ENCODE data around the gene FLNB.

FLNB gene

DNA sequence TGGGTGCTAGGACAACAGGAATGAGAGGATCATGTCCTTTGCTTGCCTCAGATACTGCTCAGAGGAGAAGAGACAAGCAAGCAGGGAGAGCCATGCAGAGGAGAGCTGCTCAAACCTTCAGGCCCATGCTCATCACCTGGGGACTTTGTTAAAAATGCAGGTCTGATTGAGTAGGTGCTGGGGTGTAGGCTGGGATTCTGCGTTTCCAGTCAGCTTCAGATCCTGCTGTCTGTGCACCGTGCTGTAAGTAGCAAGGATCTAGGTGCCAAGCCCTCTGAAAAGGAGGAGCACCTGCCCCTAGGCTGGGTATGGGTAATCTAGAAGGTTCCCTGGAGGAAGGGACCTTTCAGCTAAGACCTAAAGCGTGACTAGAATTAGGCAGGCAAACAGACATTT, 7.3 kb downstream of the FLNB start:
- H3K4me3 ChIP-seq (ENCODE audit: low read depth, low read length) = no peak overlapping the region
- no peak for DNase-seq (ENCODE audit: low read depth)
- TF ChIP-seq, protein P1, sequence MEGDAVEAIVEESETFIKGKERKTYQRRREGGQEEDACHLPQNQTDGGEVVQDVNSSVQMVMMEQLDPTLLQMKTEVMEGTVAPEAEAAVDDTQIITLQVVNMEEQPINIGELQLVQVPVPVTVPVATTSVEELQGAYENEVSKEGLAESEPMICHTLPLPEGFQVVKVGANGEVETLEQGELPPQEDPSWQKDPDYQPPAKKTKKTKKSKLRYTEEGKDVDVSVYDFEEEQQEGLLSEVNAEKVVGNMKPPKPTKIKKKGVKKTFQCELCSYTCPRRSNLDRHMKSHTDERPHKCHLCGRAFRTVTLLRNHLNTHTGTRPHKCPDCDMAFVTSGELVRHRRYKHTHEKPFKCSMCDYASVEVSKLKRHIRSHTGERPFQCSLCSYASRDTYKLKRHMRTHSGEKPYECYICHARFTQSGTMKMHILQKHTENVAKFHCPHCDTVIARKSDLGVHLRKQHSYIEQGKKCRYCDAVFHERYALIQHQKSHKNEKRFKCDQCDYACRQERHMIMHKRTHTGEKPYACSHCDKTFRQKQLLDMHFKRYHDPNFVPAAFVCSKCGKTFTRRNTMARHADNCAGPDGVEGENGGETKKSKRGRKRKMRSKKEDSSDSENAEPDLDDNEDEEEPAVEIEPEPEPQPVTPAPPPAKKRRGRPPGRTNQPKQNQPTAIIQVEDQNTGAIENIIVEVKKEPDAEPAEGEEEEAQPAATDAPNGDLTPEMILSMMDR (IDR thresholded peaks at IDR 0.05; ENCODE audit: insufficient read depth, low read depth, low read length, missing control alignments) = no peak

DNA sequence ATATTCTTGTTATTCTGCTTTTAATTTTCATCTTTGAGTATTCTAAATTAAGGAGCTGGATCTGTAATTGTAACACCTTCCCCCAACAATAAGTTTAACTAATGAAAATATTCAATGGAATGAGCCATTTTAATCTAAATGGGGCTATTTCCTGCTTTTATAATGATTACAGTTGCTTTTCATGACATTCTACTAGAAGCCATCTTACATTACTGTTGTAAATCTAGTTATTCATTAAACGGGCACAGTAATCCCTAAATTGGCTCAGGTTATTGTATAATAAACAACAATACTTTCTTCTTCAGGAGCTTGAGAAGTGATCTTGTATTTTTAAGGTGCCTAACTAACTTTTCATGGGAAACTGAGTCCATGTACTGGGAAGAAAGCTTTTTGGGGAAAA, 8.5 kb downstream of the FLNB start:
- no peak for DNase-seq (ENCODE audit: low read depth)
- TF ChIP-seq, protein P1 (IDR thresholded peaks at IDR 0.05; ENCODE audit: insufficient read depth, low read depth, low read length, missing control alignments) = no peak

DNA sequence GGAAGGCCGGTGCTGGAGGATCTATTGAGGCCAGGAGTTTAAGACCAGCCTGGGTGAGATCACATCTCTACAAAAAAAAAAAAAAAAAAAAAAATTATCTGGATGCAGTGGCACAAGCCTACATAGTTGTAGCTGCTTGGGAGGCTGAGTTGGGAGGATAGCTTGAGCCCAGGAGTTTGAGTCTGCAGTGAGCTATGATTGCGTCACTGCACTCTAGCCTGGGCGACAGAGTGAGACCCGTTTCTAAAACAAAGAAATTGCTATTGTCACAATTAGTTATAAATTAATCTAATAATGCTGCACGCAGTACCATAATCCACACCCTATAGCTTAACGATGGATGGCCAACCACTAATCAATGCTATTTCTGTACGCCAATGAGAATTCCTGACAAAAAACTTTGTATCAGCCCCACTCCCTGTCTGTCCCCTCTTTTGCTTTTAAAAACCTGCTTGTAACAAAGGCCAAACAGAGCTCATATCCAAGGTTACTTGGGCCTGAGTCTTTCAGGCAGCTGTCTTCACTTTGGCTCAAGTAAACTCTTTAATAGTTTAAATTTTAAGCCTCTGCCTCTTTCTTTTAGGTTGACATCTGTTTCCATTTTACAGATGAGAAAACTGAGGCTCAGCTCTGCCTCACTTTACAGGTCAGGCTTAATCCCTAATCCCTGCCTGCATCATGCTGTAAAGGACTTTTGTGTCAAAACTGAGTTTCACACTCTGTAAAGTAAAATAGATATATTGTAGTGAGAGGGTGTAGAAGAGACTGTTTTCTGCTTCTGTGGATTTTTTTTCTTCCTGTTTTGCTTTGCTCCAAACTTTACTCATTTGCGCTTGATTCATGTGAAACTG, 10.9 kb downstream of the FLNB start:
- TF ChIP-seq, protein P1 (IDR thresholded peaks at IDR 0.05; ENCODE audit: insufficient read depth, low read depth, low read length, missing control alignments) = no peak
- DNase-seq (ENCODE audit: low read depth) = no peak
- no peak overlapping the region for H3K4me3 ChIP-seq (ENCODE audit: low read depth, low read length)

More for the DNA sequence above, 8.5 kb downstream of the FLNB start:
- H3K4me3 ChIP-seq (ENCODE audit: low read depth, low read length) = no peak overlapping the region

DNA sequence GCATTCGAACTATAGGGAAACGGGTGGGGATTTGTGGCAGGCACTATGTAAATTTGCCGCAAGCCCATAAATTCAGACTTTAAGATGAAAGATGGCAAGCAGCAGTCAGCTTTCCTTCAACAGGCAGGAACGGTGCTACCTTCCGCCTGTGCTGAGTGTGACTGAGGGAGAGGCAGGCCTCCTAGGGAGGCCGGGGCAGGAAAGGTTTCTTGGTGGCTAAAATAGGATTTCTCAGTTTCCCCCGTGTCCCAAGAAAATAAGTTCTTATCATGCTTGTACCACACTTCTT, 12.5 kb downstream of the FLNB start:
- TF ChIP-seq, protein P1 (IDR thresholded peaks at IDR 0.05; ENCODE audit: insufficient read depth, low read depth, low read length, missing control alignments) = no peak
- H3K4me3 ChIP-seq (ENCODE audit: low read depth, low read length) = no peak overlapping the region
- DNase-seq (ENCODE audit: low read depth) = no peak

DNA sequence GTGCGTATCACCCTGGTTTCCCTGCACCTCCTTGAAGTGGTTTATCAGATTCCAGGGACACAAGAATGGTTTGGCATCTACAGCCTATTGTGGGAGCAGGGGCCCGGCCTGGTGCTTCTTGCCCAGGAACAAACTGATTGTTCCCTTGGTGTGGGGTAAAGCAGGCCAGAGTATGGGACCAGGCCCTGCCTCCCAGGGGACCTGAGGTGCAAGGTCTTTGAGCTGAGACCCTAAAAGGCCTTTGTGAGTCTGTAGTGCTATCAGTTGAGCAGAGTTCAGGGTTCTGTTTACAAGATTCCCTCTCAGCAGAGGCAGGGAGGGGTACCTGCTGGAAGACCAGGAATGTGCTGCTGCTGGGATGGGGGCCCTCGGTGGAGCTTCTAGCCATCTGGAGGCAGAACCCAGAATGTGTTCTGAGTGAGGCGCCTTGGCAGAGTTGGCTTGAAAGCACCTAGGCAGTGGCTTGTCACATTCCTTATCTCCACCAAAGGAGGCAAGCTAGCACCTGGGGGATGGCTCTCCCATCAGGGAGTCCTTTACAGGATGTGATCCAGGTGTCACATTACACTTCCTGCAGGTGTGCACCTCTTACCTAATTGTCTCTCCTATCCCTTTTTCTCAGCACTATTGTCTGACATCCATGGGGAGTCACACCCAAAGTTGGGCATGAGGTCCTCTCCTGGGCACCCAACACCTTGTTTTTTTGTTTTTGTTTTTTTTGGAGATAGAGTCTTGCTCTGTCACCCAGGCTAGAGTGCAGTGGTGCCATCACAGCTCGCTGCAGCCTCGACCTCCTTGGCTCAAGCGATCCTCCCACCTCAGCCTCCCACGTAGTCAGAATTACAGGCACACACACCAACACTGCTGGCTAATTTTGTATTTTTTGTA, 13.1 kb downstream of the FLNB start:
- no peak for DNase-seq (ENCODE audit: low read depth)

DNA sequence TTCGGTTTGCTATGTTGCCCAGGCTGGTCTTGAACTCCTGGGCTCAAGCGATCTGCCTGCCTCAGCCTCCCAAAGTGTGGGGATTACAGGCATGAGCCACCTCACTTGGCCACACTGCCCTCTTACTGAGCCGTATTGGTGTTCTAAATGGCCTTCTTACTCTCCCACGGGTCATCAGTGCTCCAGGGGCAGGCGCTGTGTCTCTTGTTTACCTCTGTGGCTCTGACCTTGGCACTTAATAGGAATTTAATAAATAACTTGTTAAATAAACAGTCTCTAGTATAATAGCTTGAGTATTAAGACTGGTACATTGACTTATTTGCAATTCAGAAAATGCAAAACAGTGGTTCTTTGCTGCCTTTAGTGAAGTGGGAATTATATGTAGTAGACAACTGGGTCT, 13.7 kb downstream of the FLNB start:
- TF ChIP-seq, protein P1 (IDR thresholded peaks at IDR 0.05; ENCODE audit: insufficient read depth, low read depth, low read length, missing control alignments) = no peak
- DNase-seq (ENCODE audit: low read depth) = no peak
- no peak overlapping the region for H3K4me3 ChIP-seq (ENCODE audit: low read depth, low read length)

More for the DNA sequence above, 13.1 kb downstream of the FLNB start:
- H3K4me3 ChIP-seq (ENCODE audit: low read depth, low read length) = no peak overlapping the region
- TF ChIP-seq, protein P1 (IDR thresholded peaks at IDR 0.05; ENCODE audit: insufficient read depth, low read depth, low read length, missing control alignments) = no peak
